Panc1 (cell line): ENCODE data around the gene ARHGAP18.

Experiments used
- POLR2AphosphoS5 ChIP-seq: IDR thresholded peaks from 2 replicates; pipeline ENCODE4 v1.6.1; 2012; ENCODE audit warnings: mild to moderate bottlenecking, low read depth, low read length, moderate library complexity
- TCF7L2 ChIP-seq: IDR thresholded peaks from 2 replicates; pipeline ENCODE4 v1.6.1; 2011; ENCODE audit warnings: mild to moderate bottlenecking, low read depth, low read length, inconsistent platforms
- TF ChIP-seq, protein P1 (sequence below): fragments of 450-650 bp; IDR thresholded peaks from 2 replicates; pipeline ENCODE4 v1.5.1; 2017; ENCODE audit warnings: mild to moderate bottlenecking
- TF ChIP-seq, protein P2 (sequence below), 2 experiments: IDR thresholded peaks; 2 replicates each; pipeline ENCODE4 v1.6.1; 2011 to 2012; ENCODE audit warnings: low read depth in 2 of 2, control low read depth in 1 of 2, low read length in 1 of 2, mild to moderate bottlenecking in 1 of 2, moderate library complexity in 1 of 2; ENCODE audit not compliant: insufficient read depth in 1 of 2

DNA sequence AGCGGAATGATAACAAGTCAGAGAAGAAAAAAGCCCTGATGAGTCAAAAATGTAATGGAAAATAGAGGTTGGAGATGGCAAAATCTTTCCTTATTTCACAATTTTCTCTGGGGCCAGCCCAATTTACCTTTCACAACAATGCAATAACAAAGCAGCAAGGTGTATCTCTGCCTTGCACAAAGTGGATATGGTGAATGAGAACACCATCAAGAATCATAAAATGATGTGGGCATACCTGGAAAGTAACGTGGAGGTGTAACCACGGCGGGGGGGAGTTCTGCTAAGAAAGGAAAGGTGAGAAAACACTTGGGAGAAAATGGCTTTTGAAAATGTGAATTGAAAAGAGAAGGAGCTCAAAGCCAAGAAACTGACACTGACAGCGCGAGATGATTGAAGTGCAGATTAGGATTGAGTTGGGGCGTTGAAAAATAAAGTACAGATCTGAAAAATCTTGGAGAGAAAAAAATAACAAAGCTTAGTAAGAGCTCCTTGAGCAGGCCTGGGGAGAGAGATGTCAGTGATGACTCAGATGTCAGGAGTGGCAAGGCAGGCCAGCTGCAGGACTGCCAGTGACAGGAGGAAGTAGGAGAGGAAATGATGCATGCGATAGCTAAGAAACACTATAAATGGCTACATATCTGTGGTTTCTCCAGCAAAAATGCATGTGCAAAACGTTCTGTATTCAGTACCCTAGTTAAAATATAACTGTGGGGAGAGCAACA is 26.2 kb downstream of the ARHGAP18 start:
- TF ChIP-seq, protein P1, sequence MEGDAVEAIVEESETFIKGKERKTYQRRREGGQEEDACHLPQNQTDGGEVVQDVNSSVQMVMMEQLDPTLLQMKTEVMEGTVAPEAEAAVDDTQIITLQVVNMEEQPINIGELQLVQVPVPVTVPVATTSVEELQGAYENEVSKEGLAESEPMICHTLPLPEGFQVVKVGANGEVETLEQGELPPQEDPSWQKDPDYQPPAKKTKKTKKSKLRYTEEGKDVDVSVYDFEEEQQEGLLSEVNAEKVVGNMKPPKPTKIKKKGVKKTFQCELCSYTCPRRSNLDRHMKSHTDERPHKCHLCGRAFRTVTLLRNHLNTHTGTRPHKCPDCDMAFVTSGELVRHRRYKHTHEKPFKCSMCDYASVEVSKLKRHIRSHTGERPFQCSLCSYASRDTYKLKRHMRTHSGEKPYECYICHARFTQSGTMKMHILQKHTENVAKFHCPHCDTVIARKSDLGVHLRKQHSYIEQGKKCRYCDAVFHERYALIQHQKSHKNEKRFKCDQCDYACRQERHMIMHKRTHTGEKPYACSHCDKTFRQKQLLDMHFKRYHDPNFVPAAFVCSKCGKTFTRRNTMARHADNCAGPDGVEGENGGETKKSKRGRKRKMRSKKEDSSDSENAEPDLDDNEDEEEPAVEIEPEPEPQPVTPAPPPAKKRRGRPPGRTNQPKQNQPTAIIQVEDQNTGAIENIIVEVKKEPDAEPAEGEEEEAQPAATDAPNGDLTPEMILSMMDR = no peak
- TF ChIP-seq, protein P2, sequence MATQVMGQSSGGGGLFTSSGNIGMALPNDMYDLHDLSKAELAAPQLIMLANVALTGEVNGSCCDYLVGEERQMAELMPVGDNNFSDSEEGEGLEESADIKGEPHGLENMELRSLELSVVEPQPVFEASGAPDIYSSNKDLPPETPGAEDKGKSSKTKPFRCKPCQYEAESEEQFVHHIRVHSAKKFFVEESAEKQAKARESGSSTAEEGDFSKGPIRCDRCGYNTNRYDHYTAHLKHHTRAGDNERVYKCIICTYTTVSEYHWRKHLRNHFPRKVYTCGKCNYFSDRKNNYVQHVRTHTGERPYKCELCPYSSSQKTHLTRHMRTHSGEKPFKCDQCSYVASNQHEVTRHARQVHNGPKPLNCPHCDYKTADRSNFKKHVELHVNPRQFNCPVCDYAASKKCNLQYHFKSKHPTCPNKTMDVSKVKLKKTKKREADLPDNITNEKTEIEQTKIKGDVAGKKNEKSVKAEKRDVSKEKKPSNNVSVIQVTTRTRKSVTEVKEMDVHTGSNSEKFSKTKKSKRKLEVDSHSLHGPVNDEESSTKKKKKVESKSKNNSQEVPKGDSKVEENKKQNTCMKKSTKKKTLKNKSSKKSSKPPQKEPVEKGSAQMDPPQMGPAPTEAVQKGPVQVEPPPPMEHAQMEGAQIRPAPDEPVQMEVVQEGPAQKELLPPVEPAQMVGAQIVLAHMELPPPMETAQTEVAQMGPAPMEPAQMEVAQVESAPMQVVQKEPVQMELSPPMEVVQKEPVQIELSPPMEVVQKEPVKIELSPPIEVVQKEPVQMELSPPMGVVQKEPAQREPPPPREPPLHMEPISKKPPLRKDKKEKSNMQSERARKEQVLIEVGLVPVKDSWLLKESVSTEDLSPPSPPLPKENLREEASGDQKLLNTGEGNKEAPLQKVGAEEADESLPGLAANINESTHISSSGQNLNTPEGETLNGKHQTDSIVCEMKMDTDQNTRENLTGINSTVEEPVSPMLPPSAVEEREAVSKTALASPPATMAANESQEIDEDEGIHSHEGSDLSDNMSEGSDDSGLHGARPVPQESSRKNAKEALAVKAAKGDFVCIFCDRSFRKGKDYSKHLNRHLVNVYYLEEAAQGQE (IDR thresholded peaks at IDR 0.05; ENCODE audit: insufficient read depth in 1 of 2, low read depth in 2 of 2, low read length in 1 of 2) = no peak
- TF ChIP-seq POLR2AphosphoS5 (no peak), TCF7L2 (no peak)
